Subcutaneous adipose tissue (tissue), 4 donors: Measurements from ENCODE around the gene GHR. TPM values are rescaled to one million over a fixed set of nuclear protein-coding genes. Genes with fewer than 3 reads are reported as not detected.

Experiments
- total RNA-seq, 4 donors: library from RNA; depleted of rRNA; stranded (reverse); fragments of >200 nt; gene quantifications; one replicate each; pipeline ENCODE4 v1.1.0, GENCODE V29; 2016
- TF ChIP-seq, protein P1 (sequence below): fragments of 450-650 bp; IDR thresholded peaks from one replicate; pipeline ENCODE4 v1.5.1; 2016; ENCODE audit warnings: low read depth, mild to moderate bottlenecking, control low read depth, antibody characterized with exemption, moderate library complexity

GHR gene
- total RNA-seq, 4 donors from 2014 or later = 191 to 311 (median 280) TPM

- TF ChIP-seq, protein P1, sequence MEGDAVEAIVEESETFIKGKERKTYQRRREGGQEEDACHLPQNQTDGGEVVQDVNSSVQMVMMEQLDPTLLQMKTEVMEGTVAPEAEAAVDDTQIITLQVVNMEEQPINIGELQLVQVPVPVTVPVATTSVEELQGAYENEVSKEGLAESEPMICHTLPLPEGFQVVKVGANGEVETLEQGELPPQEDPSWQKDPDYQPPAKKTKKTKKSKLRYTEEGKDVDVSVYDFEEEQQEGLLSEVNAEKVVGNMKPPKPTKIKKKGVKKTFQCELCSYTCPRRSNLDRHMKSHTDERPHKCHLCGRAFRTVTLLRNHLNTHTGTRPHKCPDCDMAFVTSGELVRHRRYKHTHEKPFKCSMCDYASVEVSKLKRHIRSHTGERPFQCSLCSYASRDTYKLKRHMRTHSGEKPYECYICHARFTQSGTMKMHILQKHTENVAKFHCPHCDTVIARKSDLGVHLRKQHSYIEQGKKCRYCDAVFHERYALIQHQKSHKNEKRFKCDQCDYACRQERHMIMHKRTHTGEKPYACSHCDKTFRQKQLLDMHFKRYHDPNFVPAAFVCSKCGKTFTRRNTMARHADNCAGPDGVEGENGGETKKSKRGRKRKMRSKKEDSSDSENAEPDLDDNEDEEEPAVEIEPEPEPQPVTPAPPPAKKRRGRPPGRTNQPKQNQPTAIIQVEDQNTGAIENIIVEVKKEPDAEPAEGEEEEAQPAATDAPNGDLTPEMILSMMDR = no peak
These were observed 230.5 kb downstream of the GHR start for GRCh38 chr5:42653705-42654104.

DNA sequence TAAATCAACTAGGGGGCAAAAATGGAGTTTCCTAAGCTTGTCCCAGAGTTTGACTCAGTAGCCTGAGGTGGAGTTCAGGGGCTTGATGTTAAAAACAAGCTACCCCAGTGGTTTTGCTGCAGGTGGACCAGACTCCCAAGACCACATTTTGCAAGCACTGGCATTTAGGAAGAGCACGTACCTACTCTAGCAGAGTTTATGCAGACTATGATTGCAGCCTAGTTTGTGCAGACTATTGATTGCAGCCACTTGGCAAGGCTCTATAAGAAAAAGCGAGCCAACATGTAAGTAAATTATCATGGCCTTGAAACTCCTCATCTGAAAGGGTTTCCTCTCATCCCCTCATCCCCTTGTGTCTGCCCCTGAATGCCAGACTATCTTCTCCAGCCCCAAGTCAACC, 231.4 kb downstream of the GHR start:
- TF ChIP-seq, protein P1 = no peak

DNA sequence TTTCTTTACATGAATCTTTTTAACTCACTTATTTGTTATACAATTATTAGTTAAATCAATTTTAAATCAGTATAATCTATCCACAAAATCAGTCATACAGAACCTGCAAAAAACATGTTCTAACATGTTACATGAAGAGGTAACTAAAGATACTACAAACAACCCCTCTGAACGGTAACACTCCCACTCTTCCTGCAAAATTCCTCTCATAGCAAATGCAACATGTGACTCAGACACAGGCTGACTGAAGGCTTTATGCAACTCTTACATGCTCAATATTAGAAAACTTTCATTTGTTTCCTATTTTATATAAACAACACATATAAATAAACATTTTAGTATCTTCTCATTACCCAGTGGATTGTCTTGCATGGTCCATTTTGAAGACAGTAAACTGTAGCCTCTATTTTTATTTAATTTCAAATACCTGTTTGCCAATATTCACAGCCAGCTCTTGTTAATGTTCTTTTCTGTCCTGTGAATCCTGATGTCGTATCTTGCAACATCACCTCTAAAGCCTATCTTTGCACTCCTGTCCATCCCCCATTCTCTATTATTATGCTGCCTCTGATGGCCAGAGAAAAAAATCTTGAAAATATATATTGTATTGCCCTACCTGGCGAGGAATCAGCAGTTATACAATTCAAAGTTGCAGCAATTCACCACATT, 232.9 kb downstream of the GHR start:
- TF ChIP-seq, protein P1 = no peak

- TF ChIP-seq, protein P1 = no peak
These were observed 233.4 kb downstream of the GHR start for GRCh38 chr5:42656651-42657015.

DNA sequence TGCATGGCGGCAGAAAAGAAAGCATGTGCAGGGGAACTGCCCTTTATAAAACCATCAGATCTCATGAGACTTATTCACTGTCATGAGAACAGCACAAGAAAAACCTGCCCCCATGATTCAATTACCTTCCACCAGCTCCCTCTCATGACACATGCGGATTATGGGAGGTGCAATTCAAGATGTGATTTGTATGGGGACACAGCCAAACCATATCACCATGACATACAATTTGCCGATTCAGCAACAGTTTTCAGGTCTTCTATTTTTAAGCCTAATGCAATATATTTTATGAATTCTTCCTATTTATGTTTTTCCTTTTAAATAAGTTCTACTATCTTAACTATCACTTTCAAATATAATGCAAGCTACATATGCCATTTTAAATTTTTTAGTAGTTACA, 242.6 kb downstream of the GHR start:
- TF ChIP-seq, protein P1 = no peak

- TF ChIP-seq, protein P1 = no peak
These were observed 243.6 kb downstream of the GHR start for GRCh38 chr5:42666869-42667268.

GRCh38 chr5:42668254-42668653, 245.0 kb downstream of the GHR start:
- TF ChIP-seq, protein P1 = no peak
